Thyroid gland (tissue), 4 donors: ENCODE data around the gene MAL. TPM values are rescaled to one million over a fixed set of nuclear protein-coding genes. Genes with fewer than 3 reads are reported as not detected.

Source experiments
- DNase-seq, 2 donors: peaks; one replicate each; pipeline ENCODE4 v3.0.0-alpha.2; 2019
- H3K27ac ChIP-seq, 3 donors: fragments of 200-600 bp; sonication (generic); 1 replicate in 2 of 3; 2 replicates in 1 of 3; pipeline ENCODE4 v1.5.1; 2016 to 2019; ENCODE audit warnings: mild to moderate bottlenecking in 1 of 3, moderate library complexity in 1 of 3
- H3K27me3 ChIP-seq: fragments of 200-600 bp; sonication (generic); one replicate; pipeline ENCODE4 v1.5.1; 2019
- H3K36me3 ChIP-seq, 2 donors: fragments of 200-600 bp; sonication (generic); one replicate each; pipeline ENCODE4 v1.5.1; 2016 to 2019
- H3K4me1 ChIP-seq, 2 donors: fragments of 200-600 bp; sonication (generic); one replicate each; pipeline ENCODE4 v1.5.1; 2017 to 2019
- H3K4me3 ChIP-seq, 3 donors: fragments of 200-600 bp; sonication (generic); replicated peaks in 1 of 3; 1 replicate in 2 of 3; 2 replicates in 1 of 3; pipeline ENCODE4 v1.5.1; 2016; ENCODE audit warnings: mild to moderate bottlenecking in 1 of 3
- H3K9me3 ChIP-seq: fragments of 200-600 bp; sonication (generic); one replicate; pipeline ENCODE4 v1.5.1; 2017
- CTCF ChIP-seq, 6 experiments: fragments of 200-600 bp in 3 of 6; fragments of 450-650 bp in 3 of 6; sonication (generic) in 3 of 6; IDR thresholded peaks; one replicate each; pipeline ENCODE4 v1.5.1; 2016 to 2019; ENCODE audit warnings: antibody characterized with exemption in 6 of 6, mild to moderate bottlenecking in 2 of 6, inconsistent platforms in 1 of 6, moderate library complexity in 1 of 6
- POLR2A ChIP-seq, 2 donors: fragments of 450-650 bp; IDR thresholded peaks; one replicate each; pipeline ENCODE4 v1.6.1; 2017; ENCODE audit warnings: antibody characterized with exemption in 2 of 2, mild to moderate bottlenecking in 2 of 2, moderate library complexity in 1 of 2
- WGBS, 2 donors: methylation state at CpG; one replicate each; pipeline ENCODE4 v1.1.5; 2017; 5-methylcytosine and 5-hydroxymethylcytosine counted together
- intact Hi-C: fragments of 100-400 bp; cut with DNase I; formaldehyde crosslinking; loops from one replicate; pipeline ENCODE4 v1.15.1; 2023
- total RNA-seq, 4 donors: library from RNA; depleted of rRNA; stranded (reverse); fragments of >200 nt; gene quantifications; one replicate each; pipeline ENCODE4 v1.2.3, GENCODE V29; 2016

MAL gene
- total RNA-seq, 4 donors from 2014 or later: 5.6 to 19.3 (median 13.3) TPM

- DNase-seq: no peak
- peak overlapping the region in 1 of 3 donors; percentile 63 for H3K27ac ChIP-seq
- H3K9me3 ChIP-seq: no peaks in the 10 kb centered on the region
- H3K4me3 ChIP-seq: no peak overlapping the region
- WGBS, 2 donors: 62 to 64% methylated on average over 5 of the region's 5 CpGs
- intact Hi-C loops: no loop called here
- H3K4me1 ChIP-seq: peaks cover 10 to 24% of the 10 kb centered on the region in 2 donors
- H3K36me3 ChIP-seq: no peaks in the 10 kb centered on the region
- TF ChIP-seq POLR2A (IDR thresholded peaks at IDR 0.05) (no peak), CTCF (IDR thresholded peaks at IDR 0.05) (no peak)
- H3K27me3 ChIP-seq: no peaks in the 10 kb centered on the region
These were observed 5.0 kb downstream of the MAL start for GRCh38 chr2:95030496-95030895.

- H3K4me1 ChIP-seq: peaks cover 10 to 21% of the 10 kb centered on the region in 2 donors
These were observed 5.7 kb downstream of the MAL start for GRCh38 chr2:95031076-95031725.

GRCh38 chr2:95031726-95032116 is 6.2 kb downstream of the MAL start:
- Histone ChIP-seq H3K27ac (peak overlapping the region; percentile 24 to 63 (median 56)), H3K4me1 (peaks cover 7 to 17% of the 10 kb centered on the region in 2 donors), H3K27me3 (no peaks in the 10 kb centered on the region), H3K36me3 (no peaks in the 10 kb centered on the region), H3K9me3 (no peaks in the 10 kb centered on the region), H3K4me3 (no peak overlapping the region)
- WGBS, 2 donors: 11 to 50% methylated on average over 1 of the region's 1 CpG
- no peak for DNase-seq
- TF ChIP-seq CTCF (IDR thresholded peaks at IDR 0.05): no peak
- no peak for TF ChIP-seq POLR2A (IDR thresholded peaks at IDR 0.05)
- intact Hi-C loops: no loop called here

More at GRCh38 chr2:95031076-95031725, 5.7 kb downstream of the MAL start:
- Histone ChIP-seq H3K4me3 (no peak overlapping the region), H3K36me3 (no peaks in the 10 kb centered on the region), H3K27ac (peak overlapping the region; percentile 24 to 63 (median 56)), H3K9me3 (no peaks in the 10 kb centered on the region), H3K27me3 (no peaks in the 10 kb centered on the region)
- intact Hi-C loops: no loop called here
- 52 to 78% methylated on average over 6 to 7 of the region's 7 CpGs for WGBS, 2 donors
- peak; percentile 36 to 39 for DNase-seq
- TF ChIP-seq POLR2A (IDR thresholded peaks at IDR 0.05) (no peak), CTCF (IDR thresholded peaks at IDR 0.05) (no peak)

GRCh38 chr2:95032341-95032740 is 6.8 kb downstream of the MAL start:
- WGBS, 2 donors: 68 to 72% methylated on average over 3 of the region's 3 CpGs
- no peak for DNase-seq
- Histone ChIP-seq H3K27me3 (no peaks in the 10 kb centered on the region), H3K4me1 (peaks cover 6 to 16% of the 10 kb centered on the region in 2 donors), H3K27ac (no peak overlapping the region), H3K36me3 (no peaks in the 10 kb centered on the region), H3K4me3 (no peak overlapping the region), H3K9me3 (no peaks in the 10 kb centered on the region)
- TF ChIP-seq CTCF (IDR thresholded peaks at IDR 0.05) (no peak), POLR2A (IDR thresholded peaks at IDR 0.05) (no peak)
- intact Hi-C loops: no loop called here

GRCh38 chr2:95032868-95033603 is 7.5 kb downstream of the MAL start:
- Histone ChIP-seq H3K27ac (no peak overlapping the region), H3K9me3 (no peaks in the 10 kb centered on the region), H3K27me3 (no peaks in the 10 kb centered on the region)

More at GRCh38 chr2:95032868-95033603, 7.5 kb downstream of the MAL start:
- no peak for DNase-seq
- TF ChIP-seq CTCF (IDR thresholded peaks at IDR 0.05) (no peak), POLR2A (IDR thresholded peaks at IDR 0.05) (no peak)
- Histone ChIP-seq H3K4me3 (no peak overlapping the region), H3K36me3 (no peaks in the 10 kb centered on the region), H3K4me1 (peaks cover 6 to 16% of the 10 kb centered on the region in 2 donors)
- WGBS, 2 donors: 71 to 80% methylated on average over 12 to 14 of the region's 16 CpGs
- intact Hi-C loops: no loop called here
